GM12801 (cell line): ENCODE measurements around the gene ETNK2.

Experiments used
- TF ChIP-seq, protein P1 (sequence below): IDR thresholded peaks from one replicate; pipeline ENCODE4 v1.5.1; 2011; ENCODE audit warnings: control low read depth; ENCODE audit not compliant: insufficient read length; ENCODE audit errors: extremely low read depth

The ETNK2 gene

DNA sequence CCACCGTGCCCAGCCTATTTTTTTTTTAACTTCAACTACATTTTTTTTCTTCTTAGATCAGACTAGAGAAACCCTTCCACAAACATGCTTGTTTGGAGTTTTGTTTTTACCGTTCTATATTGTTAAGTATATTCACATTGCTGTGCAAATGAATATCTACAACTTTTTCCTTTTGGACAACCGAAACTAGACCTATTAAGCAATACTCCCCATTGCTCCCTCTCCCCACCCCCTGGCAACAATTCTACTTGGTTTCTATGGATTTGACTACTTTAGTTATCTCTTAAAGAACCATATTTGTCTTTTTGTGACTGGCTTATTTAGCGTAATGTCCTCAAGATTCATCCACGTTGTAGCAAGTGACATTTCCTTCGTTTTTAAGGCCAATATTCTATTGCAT lies 19.1 kb downstream of the ETNK2 start:
- TF ChIP-seq, protein P1, sequence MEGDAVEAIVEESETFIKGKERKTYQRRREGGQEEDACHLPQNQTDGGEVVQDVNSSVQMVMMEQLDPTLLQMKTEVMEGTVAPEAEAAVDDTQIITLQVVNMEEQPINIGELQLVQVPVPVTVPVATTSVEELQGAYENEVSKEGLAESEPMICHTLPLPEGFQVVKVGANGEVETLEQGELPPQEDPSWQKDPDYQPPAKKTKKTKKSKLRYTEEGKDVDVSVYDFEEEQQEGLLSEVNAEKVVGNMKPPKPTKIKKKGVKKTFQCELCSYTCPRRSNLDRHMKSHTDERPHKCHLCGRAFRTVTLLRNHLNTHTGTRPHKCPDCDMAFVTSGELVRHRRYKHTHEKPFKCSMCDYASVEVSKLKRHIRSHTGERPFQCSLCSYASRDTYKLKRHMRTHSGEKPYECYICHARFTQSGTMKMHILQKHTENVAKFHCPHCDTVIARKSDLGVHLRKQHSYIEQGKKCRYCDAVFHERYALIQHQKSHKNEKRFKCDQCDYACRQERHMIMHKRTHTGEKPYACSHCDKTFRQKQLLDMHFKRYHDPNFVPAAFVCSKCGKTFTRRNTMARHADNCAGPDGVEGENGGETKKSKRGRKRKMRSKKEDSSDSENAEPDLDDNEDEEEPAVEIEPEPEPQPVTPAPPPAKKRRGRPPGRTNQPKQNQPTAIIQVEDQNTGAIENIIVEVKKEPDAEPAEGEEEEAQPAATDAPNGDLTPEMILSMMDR: no peak

DNA sequence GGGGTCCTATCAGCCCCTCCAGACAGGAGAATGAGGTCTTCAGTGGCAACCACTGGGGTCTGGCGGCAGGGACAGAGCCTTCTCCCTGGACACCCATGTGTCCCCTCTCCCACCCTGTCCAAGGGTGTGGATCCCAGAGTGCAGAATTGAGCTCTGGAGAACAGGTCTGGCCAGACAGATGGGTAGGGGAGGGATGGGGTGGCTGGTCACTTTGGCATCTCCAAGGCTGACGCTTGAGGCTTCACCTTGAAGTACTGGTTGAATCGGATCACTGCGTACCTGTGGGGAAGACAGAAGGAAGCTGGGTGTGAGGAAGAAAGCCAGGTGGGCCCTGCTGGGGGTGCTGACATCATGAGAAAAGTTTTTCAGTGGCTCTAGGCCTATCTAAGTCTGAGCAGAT lies 19.9 kb downstream of the ETNK2 start:
- TF ChIP-seq, protein P1: no peak

DNA sequence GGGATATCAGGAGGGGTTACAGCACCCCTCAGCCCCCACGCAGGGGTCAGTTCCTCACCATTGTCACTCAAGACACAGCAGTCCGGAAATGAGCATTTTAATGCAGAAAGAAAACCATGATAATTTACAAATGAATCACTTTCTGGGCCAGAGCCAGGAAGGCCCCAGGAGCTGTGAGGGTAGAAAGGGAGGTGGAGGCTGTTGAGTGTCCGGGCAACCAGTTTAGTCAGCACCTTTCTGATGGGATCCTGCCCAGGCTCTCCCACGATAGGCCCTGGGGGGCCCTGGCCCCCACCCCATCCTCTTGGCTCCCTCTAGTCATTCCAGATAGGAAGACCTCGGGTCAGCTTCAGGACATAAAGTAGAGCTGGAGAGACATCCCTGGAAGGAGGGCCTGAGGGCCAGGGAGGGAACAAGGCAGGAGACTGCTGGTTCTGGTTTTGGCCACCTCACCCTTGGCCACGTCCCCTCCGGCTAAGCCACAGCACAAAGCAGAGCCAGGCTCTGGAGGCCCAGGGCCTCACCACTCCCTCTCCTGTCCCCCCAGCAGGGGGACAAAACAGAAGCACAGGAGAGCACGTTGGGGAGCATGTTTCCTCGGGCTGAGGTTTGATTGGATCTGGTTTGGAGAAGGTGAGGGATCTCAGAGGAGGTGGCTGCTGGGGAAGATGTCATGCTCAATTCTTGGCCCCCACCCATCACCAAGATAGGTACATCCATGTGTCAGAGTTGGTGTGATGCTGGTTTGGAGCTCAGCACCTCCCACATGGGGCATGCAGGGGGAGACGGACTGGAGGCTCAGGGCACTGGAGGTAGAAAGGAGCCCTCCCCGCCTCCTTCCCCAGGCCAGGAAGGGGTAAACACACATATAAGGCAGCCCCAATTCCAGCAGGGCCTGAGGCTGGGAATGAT lies 20.6 kb downstream of the ETNK2 start:
- TF ChIP-seq, protein P1: no peak

DNA sequence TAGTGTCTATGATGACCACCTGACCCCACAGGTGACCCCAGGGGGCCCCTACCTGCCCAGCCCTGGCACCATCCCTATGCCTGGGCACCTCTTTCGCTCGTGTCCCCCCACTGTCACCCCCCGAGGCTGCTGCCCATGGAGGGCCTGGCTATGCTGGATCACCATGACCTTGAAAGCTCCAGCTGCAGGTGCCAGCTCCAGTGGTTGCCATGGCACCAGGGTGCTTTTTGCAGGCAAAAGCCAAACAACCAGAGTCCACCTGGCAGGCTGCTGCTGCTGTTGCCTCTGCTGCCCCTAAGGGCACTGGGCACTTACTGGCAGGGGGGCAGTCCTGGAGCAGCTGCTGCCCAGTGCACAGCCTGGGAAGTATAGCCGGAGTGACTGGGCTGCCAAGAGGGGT lies 21.7 kb downstream of the ETNK2 start:
- TF ChIP-seq, protein P1: no peak

DNA sequence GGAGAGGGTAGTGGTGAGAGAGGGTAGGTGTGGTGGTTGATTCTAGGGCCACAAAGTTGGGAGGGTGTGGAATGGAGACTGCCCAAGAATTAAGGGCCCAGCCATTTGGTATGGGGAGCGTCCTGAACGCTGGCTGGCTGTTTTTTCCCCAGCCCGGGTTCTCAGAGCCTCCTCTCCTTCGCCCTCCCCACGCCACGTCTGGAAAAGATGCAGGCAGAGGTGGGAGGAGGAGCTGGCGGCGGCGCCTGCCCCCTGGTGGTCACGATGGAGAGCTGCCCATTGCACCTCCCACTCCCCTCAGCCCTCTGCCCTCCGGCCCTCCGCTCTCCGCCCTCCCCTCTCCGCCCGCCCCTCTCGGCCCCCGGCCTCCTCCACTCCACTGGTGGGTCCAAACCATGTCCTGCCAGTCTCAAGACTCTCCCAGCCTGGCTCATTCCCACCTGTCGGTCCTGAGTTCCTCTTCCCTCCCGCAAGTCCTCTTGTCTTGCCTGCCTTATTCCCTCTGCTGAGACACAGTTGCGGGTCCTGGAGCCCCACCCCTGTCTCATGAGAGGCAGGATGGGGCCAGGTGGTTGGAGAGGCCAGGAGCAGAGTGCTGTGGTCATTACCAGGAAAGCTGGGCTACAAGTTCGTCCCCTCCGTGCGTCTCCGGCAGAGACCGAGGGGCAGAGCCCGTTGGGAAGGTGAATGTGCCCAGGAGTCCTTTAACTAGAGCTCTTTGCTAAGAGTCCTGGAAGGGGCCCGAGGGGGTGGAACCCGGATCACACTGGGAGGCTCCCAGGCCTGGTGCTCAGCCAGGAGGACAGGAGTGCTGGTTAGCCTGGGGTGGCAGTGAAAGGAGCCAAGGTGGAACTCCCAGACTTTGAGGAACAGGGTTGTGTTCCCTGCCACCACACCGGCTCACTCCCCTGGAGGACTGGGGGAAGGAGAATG lies 22.6 kb downstream of the ETNK2 start:
- TF ChIP-seq, protein P1: no peak

DNA sequence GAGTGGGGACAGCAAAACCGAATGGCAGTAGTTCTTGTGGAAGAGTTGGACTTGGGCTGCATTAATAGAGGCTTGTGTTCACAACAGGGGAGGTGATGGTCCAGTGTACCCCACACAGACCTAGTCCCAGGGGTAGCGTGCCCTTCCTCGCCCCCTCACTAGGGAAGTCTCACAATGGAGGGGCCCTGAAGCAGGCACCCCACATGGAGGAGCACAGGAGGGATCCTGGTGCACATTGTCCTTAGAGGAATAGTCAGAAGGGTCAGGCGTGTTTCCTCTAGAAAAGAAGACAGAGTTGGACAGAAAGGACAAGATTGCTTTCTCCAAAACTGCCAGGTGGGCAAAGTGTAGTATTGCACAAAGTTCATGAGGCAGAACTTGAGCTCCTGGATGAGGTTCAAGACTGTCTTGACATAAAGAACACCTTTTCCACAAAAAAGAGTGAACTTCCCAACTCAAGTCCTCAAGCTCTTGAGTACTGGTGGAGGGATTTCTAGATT lies 23.3 kb downstream of the ETNK2 start:
- TF ChIP-seq, protein P1: no peak
